ENCODE data around the gene ACOT2. TPM values are rescaled to one million over a fixed set of nuclear protein-coding genes. Genes with fewer than 3 reads are reported as not detected.

ACOT2 gene
- total RNA-seq, 4 donors from 2014 or later: 4.0 to 23.3 (median 13.8) TPM

DNA sequence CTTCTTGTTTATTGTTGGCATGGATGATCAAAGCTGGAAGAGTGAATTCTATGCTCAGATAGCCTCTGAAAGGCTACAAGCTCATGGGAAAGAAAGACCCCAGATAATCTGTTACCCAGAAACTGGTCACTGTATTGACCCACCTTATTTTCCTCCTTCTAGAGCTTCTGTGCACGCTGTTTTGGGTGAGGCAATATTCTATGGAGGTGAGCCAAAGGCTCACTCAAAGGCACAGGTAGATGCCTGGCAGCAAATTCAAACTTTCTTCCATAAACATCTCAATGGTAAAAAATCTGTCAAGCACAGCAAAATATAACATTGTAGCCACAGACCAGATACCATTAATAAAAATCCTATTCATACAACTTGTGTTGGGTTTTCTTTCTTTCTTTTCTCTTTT lies 50.5 kb downstream of the ACOT2 start:
- Histone ChIP-seq H3K36me3 (no peaks in the 10 kb centered on the region), H3K27me3 (no peaks in the 10 kb centered on the region), H3K27ac (no peak overlapping the region), H3K4me1 (no peaks in the 10 kb centered on the region), H3K9me3 (no peaks in the 10 kb centered on the region), H3K4me3 (no peak overlapping the region)
- intact Hi-C loops (cut with DNase I): no loop called here
- 40 to 50% methylated on average over 1 of the region's 1 CpG for WGBS, 2 donors
- DNase-seq: no peak
- TF ChIP-seq, protein P1, sequence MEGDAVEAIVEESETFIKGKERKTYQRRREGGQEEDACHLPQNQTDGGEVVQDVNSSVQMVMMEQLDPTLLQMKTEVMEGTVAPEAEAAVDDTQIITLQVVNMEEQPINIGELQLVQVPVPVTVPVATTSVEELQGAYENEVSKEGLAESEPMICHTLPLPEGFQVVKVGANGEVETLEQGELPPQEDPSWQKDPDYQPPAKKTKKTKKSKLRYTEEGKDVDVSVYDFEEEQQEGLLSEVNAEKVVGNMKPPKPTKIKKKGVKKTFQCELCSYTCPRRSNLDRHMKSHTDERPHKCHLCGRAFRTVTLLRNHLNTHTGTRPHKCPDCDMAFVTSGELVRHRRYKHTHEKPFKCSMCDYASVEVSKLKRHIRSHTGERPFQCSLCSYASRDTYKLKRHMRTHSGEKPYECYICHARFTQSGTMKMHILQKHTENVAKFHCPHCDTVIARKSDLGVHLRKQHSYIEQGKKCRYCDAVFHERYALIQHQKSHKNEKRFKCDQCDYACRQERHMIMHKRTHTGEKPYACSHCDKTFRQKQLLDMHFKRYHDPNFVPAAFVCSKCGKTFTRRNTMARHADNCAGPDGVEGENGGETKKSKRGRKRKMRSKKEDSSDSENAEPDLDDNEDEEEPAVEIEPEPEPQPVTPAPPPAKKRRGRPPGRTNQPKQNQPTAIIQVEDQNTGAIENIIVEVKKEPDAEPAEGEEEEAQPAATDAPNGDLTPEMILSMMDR (IDR thresholded peaks at IDR 0.05): no peak
- TF ChIP-seq POLR2A (IDR thresholded peaks at IDR 0.05): no peak

DNA sequence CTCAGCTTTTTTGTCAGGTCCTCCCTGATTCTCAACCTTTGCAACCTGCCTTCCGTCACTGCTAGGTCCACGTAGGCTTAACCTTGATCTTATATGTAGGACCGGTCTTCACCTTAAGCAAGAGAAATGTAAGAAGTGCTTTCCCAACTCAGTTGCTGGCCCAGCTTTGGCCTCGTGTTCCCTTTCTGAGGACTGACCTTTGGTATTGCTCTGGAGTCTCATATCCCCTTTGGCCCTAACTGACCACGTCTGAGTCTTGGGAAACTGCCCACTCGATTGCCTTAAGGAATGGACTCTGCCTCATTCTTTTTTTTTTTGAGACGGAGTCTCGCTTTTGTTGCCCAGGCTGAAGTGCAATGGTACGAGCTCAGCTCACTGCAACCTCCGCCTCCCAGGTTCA lies 51.3 kb downstream of the ACOT2 start:
- DNase-seq: no peak
- Histone ChIP-seq H3K4me1 (no peaks in the 10 kb centered on the region), H3K9me3 (no peaks in the 10 kb centered on the region), H3K36me3 (no peaks in the 10 kb centered on the region), H3K27me3 (no peaks in the 10 kb centered on the region), H3K27ac (no peak overlapping the region), H3K4me3 (no peak overlapping the region)
- no peak for TF ChIP-seq POLR2A (IDR thresholded peaks at IDR 0.05)
- TF ChIP-seq, protein P1 (IDR thresholded peaks at IDR 0.05): no peak
- whole genome bisulfite sequencing, 2 donors: 88 to 92% methylated on average over 8 to 10 of the region's 10 CpGs
- intact Hi-C loops (cut with DNase I): no loop called here

DNA sequence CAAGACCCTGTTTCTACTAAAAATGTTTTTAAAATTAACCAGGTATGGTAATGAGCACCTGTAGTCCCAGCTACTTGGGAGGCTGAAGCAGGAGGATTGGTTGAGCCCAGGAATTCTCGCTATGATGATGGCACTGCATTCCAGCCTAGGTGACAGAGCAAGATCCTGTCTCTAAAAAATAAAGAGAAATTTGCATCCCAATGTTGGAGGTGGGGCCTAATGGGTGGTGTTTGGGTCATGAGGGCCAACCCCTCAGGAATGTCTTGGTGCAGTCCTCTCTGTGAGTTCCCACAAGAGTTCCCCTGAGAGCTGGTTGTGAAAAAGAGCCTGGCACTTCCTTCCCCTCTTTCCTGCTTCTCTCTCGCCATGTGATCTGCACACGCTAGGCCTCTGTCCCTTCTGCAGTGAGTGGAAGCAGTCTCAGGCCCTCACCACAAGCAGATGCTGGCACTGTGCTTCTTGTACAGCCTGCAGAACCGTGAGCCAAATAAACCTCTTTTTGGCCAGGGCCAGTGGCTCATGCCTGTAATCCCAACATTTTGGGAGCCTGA lies 54.6 kb downstream of the ACOT2 start:
- no peak for DNase-seq
- Histone ChIP-seq H3K4me1 (no peaks in the 10 kb centered on the region), H3K36me3 (no peaks in the 10 kb centered on the region), H3K4me3 (no peak overlapping the region), H3K27ac (no peak overlapping the region), H3K27me3 (no peaks in the 10 kb centered on the region), H3K9me3 (no peaks in the 10 kb centered on the region)
- WGBS, 2 donors: 78 to 85% methylated on average over 3 to 4 of the region's 4 CpGs
- intact Hi-C loops (cut with DNase I): no loop called here
- TF ChIP-seq POLR2A (IDR thresholded peaks at IDR 0.05): no peak
- TF ChIP-seq, protein P1 (IDR thresholded peaks at IDR 0.05): no peak

Other genes with a start within 250 kb of the ACOT2 start
- 10 to 100 TPM; 27.7 to 52.8 (median 34.2) TPM for gene NUMB, start 110.7 kb upstream of the ACOT2 start, total RNA-seq
- 10 to 100 TPM; 13.4 to 20.2 (median 15.0) TPM for gene RIOX1, start 78.3 kb upstream of the ACOT2 start, total RNA-seq
- gene ACOT1, start 32.1 kb upstream of the ACOT2 start, total RNA-seq: 1 to 10 TPM; 2.3 to 6.1 (median 4.9) TPM
- gene HEATR4, start 10.3 kb upstream of the ACOT2 start, total RNA-seq: under 1 TPM in 2 of 4 donors, not detected in 2; 0.26 to 0.38 TPM
- gene ACOT4, start 22.7 kb downstream of the ACOT2 start, total RNA-seq: 1 to 10 TPM in 3 of 4 donors, under 1 TPM in 1; 0.48 to 2.0 (median 1.5) TPM
- gene ACOT6, start 43.3 kb downstream of the ACOT2 start, total RNA-seq: not detected
- 1 to 10 TPM; 1.8 to 6.4 (median 4.1) TPM for gene DNAL1, start 75.8 kb downstream of the ACOT2 start, total RNA-seq
- 10 to 100 TPM in 1 of 4 donors, 1 to 10 TPM in 3; 4.2 to 13.9 (median 7.2) TPM for gene PNMA1, start 145.2 kb downstream of the ACOT2 start, total RNA-seq

Data from esophagus squamous epithelium (tissue), 5 donors.